ENCODE measurements around the gene SLC22A2. TPM values are rescaled to one million over a fixed set of nuclear protein-coding genes. Genes with fewer than 3 reads are reported as not detected.

The SLC22A2 gene
- total RNA-seq, 1 experiment from 2014 or later = 0.96 TPM

DNA sequence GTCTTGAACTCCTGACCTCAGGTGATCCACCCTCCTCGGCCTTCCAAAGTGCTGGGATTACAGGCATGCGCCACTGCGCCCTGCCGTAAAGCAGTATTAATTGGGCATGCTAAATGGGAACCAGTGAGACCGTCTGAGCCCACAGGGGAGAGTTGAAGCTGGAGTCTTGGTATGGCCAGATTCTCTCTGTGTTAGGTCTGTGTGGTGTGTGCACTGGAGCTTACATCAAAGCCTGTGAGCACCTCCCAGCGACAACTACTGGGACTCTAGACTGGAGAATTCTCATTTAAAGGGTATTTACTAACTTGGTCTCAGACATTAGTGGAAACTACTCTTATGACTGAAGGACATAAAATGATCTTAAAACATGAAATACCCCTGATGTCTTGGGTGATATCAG lies 8.5 kb upstream of the SLC22A2 start:
- Mint-ChIP-seq H3K4me1 (peaks cover 12% of the 10 kb centered on the region), H3K4me3 (no peak overlapping the region), H3K27ac (no peak overlapping the region), H3K9me3 (no peaks in the 10 kb centered on the region), H3K36me3 (no peaks in the 10 kb centered on the region), H3K27me3 (ENCODE audit: low read depth) (peaks cover 2% of the 10 kb centered on the region)
- ChIA-PET POLR2A (no interaction called here), CTCF (no interaction called here)
- DNase-seq (ENCODE audit: low spot score) = no peak
- TF ChIP-seq MYBL2 (CRISPR knock-in tag; IDR thresholded peaks at IDR 0.05) = no peak
- no peak for TF ChIP-seq ZNF416 (CRISPR knock-in tag; IDR thresholded peaks at IDR 0.05)
- TF ChIP-seq, protein P1, sequence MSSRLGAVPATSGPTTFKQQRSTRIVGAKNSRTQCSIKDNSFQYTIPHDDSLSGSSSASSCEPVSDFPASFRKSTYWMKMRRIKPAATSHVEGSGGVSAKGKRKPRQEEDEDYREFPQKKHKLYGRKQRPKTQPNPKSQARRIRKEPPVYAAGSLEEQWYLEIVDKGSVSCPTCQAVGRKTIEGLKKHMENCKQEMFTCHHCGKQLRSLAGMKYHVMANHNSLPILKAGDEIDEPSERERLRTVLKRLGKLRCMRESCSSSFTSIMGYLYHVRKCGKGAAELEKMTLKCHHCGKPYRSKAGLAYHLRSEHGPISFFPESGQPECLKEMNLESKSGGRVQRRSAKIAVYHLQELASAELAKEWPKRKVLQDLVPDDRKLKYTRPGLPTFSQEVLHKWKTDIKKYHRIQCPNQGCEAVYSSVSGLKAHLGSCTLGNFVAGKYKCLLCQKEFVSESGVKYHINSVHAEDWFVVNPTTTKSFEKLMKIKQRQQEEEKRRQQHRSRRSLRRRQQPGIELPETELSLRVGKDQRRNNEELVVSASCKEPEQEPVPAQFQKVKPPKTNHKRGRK (CRISPR knock-in tag; IDR thresholded peaks at IDR 0.05; ENCODE audit: borderline replicate concordance) = no peak
- TF ChIP-seq ZNF232 (CRISPR knock-in tag; IDR thresholded peaks at IDR 0.05) = no peak
- no peak for TF ChIP-seq TEAD4 (CRISPR knock-in tag; IDR thresholded peaks at IDR 0.05)
- TF ChIP-seq, protein P2, sequence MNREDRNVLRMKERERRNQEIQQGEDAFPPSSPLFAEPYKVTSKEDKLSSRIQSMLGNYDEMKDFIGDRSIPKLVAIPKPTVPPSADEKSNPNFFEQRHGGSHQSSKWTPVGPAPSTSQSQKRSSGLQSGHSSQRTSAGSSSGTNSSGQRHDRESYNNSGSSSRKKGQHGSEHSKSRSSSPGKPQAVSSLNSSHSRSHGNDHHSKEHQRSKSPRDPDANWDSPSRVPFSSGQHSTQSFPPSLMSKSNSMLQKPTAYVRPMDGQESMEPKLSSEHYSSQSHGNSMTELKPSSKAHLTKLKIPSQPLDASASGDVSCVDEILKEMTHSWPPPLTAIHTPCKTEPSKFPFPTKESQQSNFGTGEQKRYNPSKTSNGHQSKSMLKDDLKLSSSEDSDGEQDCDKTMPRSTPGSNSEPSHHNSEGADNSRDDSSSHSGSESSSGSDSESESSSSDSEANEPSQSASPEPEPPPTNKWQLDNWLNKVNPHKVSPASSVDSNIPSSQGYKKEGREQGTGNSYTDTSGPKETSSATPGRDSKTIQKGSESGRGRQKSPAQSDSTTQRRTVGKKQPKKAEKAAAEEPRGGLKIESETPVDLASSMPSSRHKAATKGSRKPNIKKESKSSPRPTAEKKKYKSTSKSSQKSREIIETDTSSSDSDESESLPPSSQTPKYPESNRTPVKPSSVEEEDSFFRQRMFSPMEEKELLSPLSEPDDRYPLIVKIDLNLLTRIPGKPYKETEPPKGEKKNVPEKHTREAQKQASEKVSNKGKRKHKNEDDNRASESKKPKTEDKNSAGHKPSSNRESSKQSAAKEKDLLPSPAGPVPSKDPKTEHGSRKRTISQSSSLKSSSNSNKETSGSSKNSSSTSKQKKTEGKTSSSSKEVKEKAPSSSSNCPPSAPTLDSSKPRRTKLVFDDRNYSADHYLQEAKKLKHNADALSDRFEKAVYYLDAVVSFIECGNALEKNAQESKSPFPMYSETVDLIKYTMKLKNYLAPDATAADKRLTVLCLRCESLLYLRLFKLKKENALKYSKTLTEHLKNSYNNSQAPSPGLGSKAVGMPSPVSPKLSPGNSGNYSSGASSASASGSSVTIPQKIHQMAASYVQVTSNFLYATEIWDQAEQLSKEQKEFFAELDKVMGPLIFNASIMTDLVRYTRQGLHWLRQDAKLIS (CRISPR knock-in tag; IDR thresholded peaks at IDR 0.05; ENCODE audit: borderline replicate concordance) = no peak
- TF ChIP-seq PREB (CRISPR knock-in tag; IDR thresholded peaks at IDR 0.05; ENCODE audit: borderline replicate concordance) = no peak
- no peak for TF ChIP-seq ESRRA (CRISPR knock-in tag; IDR thresholded peaks at IDR 0.05; ENCODE audit: borderline replicate concordance)
- TF ChIP-seq, protein P3, sequence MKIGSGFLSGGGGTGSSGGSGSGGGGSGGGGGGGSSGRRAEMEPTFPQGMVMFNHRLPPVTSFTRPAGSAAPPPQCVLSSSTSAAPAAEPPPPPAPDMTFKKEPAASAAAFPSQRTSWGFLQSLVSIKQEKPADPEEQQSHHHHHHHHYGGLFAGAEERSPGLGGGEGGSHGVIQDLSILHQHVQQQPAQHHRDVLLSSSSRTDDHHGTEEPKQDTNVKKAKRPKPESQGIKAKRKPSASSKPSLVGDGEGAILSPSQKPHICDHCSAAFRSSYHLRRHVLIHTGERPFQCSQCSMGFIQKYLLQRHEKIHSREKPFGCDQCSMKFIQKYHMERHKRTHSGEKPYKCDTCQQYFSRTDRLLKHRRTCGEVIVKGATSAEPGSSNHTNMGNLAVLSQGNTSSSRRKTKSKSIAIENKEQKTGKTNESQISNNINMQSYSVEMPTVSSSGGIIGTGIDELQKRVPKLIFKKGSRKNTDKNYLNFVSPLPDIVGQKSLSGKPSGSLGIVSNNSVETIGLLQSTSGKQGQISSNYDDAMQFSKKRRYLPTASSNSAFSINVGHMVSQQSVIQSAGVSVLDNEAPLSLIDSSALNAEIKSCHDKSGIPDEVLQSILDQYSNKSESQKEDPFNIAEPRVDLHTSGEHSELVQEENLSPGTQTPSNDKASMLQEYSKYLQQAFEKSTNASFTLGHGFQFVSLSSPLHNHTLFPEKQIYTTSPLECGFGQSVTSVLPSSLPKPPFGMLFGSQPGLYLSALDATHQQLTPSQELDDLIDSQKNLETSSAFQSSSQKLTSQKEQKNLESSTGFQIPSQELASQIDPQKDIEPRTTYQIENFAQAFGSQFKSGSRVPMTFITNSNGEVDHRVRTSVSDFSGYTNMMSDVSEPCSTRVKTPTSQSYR (CRISPR knock-in tag; IDR thresholded peaks at IDR 0.05) = no peak
- no peak for TF ChIP-seq FOXJ3 (CRISPR knock-in tag; IDR thresholded peaks at IDR 0.05; ENCODE audit: borderline replicate concordance)
- TF ChIP-seq, protein P4, sequence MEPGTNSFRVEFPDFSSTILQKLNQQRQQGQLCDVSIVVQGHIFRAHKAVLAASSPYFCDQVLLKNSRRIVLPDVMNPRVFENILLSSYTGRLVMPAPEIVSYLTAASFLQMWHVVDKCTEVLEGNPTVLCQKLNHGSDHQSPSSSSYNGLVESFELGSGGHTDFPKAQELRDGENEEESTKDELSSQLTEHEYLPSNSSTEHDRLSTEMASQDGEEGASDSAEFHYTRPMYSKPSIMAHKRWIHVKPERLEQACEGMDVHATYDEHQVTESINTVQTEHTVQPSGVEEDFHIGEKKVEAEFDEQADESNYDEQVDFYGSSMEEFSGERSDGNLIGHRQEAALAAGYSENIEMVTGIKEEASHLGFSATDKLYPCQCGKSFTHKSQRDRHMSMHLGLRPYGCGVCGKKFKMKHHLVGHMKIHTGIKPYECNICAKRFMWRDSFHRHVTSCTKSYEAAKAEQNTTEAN (CRISPR knock-in tag; IDR thresholded peaks at IDR 0.05) = no peak
- no peak for TF ChIP-seq ZMAT4 (CRISPR knock-in tag; IDR thresholded peaks at IDR 0.05)
- no peak for TF ChIP-seq CREM (CRISPR knock-in tag; IDR thresholded peaks at IDR 0.05)
- TF ChIP-seq FOXP1 (CRISPR knock-in tag; IDR thresholded peaks at IDR 0.05; ENCODE audit: borderline replicate concordance) = no peak
- TF ChIP-seq RORB (CRISPR knock-in tag; IDR thresholded peaks at IDR 0.05) = no peak
- TF ChIP-seq GTF2I (CRISPR knock-in tag; conservative IDR thresholded peaks at IDR 0.05) = no peak
- no peak for TF ChIP-seq CTCF (IDR thresholded peaks at IDR 0.05)
- TF ChIP-seq, protein P5, sequence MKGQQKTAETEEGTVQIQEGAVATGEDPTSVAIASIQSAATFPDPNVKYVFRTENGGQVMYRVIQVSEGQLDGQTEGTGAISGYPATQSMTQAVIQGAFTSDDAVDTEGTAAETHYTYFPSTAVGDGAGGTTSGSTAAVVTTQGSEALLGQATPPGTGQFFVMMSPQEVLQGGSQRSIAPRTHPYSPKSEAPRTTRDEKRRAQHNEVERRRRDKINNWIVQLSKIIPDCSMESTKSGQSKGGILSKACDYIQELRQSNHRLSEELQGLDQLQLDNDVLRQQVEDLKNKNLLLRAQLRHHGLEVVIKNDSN (CRISPR knock-in tag; IDR thresholded peaks at IDR 0.05) = no peak
- TF ChIP-seq ZNF425 (CRISPR knock-in tag; conservative IDR thresholded peaks at IDR 0.05) = no peak
- ATAC-seq = no peak; the same call in 1 of the 2 replicates
